Ascending aorta (tissue), 2 donors: ENCODE results near the gene SOX8. TPM values are rescaled to one million over a fixed set of nuclear protein-coding genes. Genes with fewer than 3 reads are reported as not detected.
A peak's percentile ranks its signal among the peaks of the same experiment; 100 is the strongest.

Experiments
- DNase-seq, 2 donors: peaks; one replicate each; pipeline ENCODE4 v3.0.0-alpha.2; 2019; ENCODE audit warnings: low spot score in 2 of 2
- H3K27ac ChIP-seq, 2 donors: fragments of 200-600 bp; sonication (generic); one replicate each; pipeline ENCODE4 v1.5.1; 2016 to 2017; ENCODE audit warnings: mild to moderate bottlenecking in 1 of 2
- H3K27me3 ChIP-seq: fragments of 200-600 bp; sonication (generic); one replicate; pipeline ENCODE4 v1.5.1; 2017
- H3K36me3 ChIP-seq, 2 donors: fragments of 200-600 bp; sonication (generic); one replicate each; pipeline ENCODE4 v1.5.1; 2016
- H3K4me1 ChIP-seq, 2 donors: fragments of 200-600 bp; sonication (generic); one replicate each; pipeline ENCODE4 v1.5.1; 2016 to 2017; ENCODE audit warnings: mild to moderate bottlenecking in 1 of 2
- H3K4me3 ChIP-seq, 2 donors: fragments of 200-600 bp; sonication (generic); one replicate each; pipeline ENCODE4 v1.5.1; 2016 to 2017; ENCODE audit warnings: mild to moderate bottlenecking in 1 of 2
- H3K9me3 ChIP-seq, 2 donors: fragments of 200-600 bp; sonication (generic); one replicate each; pipeline ENCODE4 v1.5.1; 2016
- CTCF ChIP-seq, 3 experiments: fragments of 200-600 bp in 2 of 3; fragments of 450-650 bp in 1 of 3; sonication (generic) in 2 of 3; IDR thresholded peaks; one replicate each; pipeline ENCODE4 v1.5.1; 2016 to 2019; ENCODE audit warnings: antibody characterized with exemption in 3 of 3, mild to moderate bottlenecking in 1 of 3, moderate library complexity in 1 of 3
- intact Hi-C: fragments of 100-400 bp; cut with DNase I; formaldehyde crosslinking; loops from one replicate; pipeline ENCODE4 v1.15.1; 2023
- total RNA-seq: library from RNA; depleted of rRNA; stranded (reverse); fragments of >200 nt; gene quantifications from one replicate; pipeline ENCODE4 v1.1.0, GENCODE V29; 2016

Gene SOX8
- total RNA-seq, 1 donor from 2014 or later = 18.9 TPM

- H3K4me1 ChIP-seq = peaks cover 25 to 26% of the 10 kb centered on the region in 2 donors
- intact Hi-C loops = no loop called here
- H3K36me3 ChIP-seq = no peaks in the 10 kb centered on the region
These were observed 3.4 kb downstream of the SOX8 start for GRCh38 chr16:984736-985636.

GRCh38 chr16:985646-986400 lies 4.3 kb downstream of the SOX8 start:
- H3K36me3 ChIP-seq = no peaks in the 10 kb centered on the region
- H3K27ac ChIP-seq = no peak overlapping the region
- no peaks in the 10 kb centered on the region for H3K27me3 ChIP-seq
- H3K4me1 ChIP-seq = peaks cover 19 to 22% of the 10 kb centered on the region in 2 donors
- intact Hi-C loops = no loop called here
- DNase-seq = no peak
- TF ChIP-seq CTCF (IDR thresholded peaks at IDR 0.05) = no peak
- H3K9me3 ChIP-seq = no peaks in the 10 kb centered on the region
- no peak overlapping the region for H3K4me3 ChIP-seq

More at GRCh38 chr16:984736-985636, 3.4 kb downstream of the SOX8 start:
- H3K4me3 ChIP-seq = no peak overlapping the region
- H3K27ac ChIP-seq = no peak overlapping the region
- H3K9me3 ChIP-seq = no peaks in the 10 kb centered on the region
- H3K27me3 ChIP-seq = peaks cover 6% of the 10 kb centered on the region
- no peak for TF ChIP-seq CTCF (IDR thresholded peaks at IDR 0.05)
- no peak for DNase-seq

- no peak for TF ChIP-seq CTCF (IDR thresholded peaks at IDR 0.05)
- H3K27ac ChIP-seq = no peak overlapping the region
- H3K36me3 ChIP-seq = no peaks in the 10 kb centered on the region
- peaks cover 18 to 19% of the 10 kb centered on the region in 2 donors for H3K4me1 ChIP-seq
- no peaks in the 10 kb centered on the region for H3K27me3 ChIP-seq
- intact Hi-C loops = no loop called here
- H3K4me3 ChIP-seq = no peak overlapping the region
- no peak for DNase-seq
- no peaks in the 10 kb centered on the region for H3K9me3 ChIP-seq
These were observed 4.8 kb downstream of the SOX8 start for GRCh38 chr16:986411-986810.

GRCh38 chr16:986925-987582 lies 5.5 kb downstream of the SOX8 start:
- Histone ChIP-seq H3K9me3 (no peaks in the 10 kb centered on the region), H3K36me3 (no peaks in the 10 kb centered on the region), H3K27ac (peak overlapping the region; percentile 49 to 80), H3K4me1 (peaks cover 16 to 17% of the 10 kb centered on the region in 2 donors), H3K4me3 (peak overlapping the region in 1 of 2 donors; percentile 34), H3K27me3 (no peaks in the 10 kb centered on the region)
- no peak for DNase-seq
- TF ChIP-seq CTCF (IDR thresholded peaks at IDR 0.05) = no peak
- intact Hi-C loops = no loop called here

GRCh38 chr16:987906-988305 lies 6.3 kb downstream of the SOX8 start:
- intact Hi-C loops = loop anchor here (2.0 kb wide), 1 partner anchor 27 kb away; no protein-coding TSS in a partner anchor

More at GRCh38 chr16:987906-988305, 6.3 kb downstream of the SOX8 start:
- peak overlapping the region; percentile 49 to 80 for H3K27ac ChIP-seq
- peaks cover 14% of the 10 kb centered on the region in 2 donors for H3K4me1 ChIP-seq
- H3K4me3 ChIP-seq = peak overlapping the region in 1 of 2 donors; percentile 34
- H3K9me3 ChIP-seq = no peaks in the 10 kb centered on the region
- H3K27me3 ChIP-seq = no peaks in the 10 kb centered on the region
- no peaks in the 10 kb centered on the region for H3K36me3 ChIP-seq
- no peak for TF ChIP-seq CTCF (IDR thresholded peaks at IDR 0.05)
- no peak for DNase-seq
